Left forelimb (tissue), 1 donor: ENCODE measurements around the gene ZBTB7C.

Experiments used
- DNase-seq: peaks from one replicate; pipeline ENCODE4 v3.0.0-alpha.2; 2018; ENCODE audit warnings: low spot score

Gene ZBTB7C

GRCh38 chr18:48324651-48325050 is 84.5 kb downstream of the ZBTB7C start:
- no peak for DNase-seq

GRCh38 chr18:48323151-48323550 is 86.0 kb downstream of the ZBTB7C start:
- no peak for DNase-seq

GRCh38 chr18:48321536-48321935 is 87.6 kb downstream of the ZBTB7C start:
- DNase-seq: no peak

- no peak for DNase-seq
These were observed 88.1 kb downstream of the ZBTB7C start for GRCh38 chr18:48321121-48321520.

- no peak for DNase-seq
These were observed 88.6 kb downstream of the ZBTB7C start for GRCh38 chr18:48320639-48320945.

- DNase-seq: no peak
These were observed 89.2 kb downstream of the ZBTB7C start for GRCh38 chr18:48319801-48320638.

- DNase-seq: no peak
These were observed 90.7 kb downstream of the ZBTB7C start for GRCh38 chr18:48318436-48318835.

GRCh38 chr18:48317781-48318381 is 91.3 kb downstream of the ZBTB7C start:
- DNase-seq: no peak

- DNase-seq: no peak
These were observed 93.0 kb downstream of the ZBTB7C start for GRCh38 chr18:48316177-48316576.

- no peak for DNase-seq
These were observed 94.5 kb downstream of the ZBTB7C start for GRCh38 chr18:48314690-48315089.

GRCh38 chr18:48313792-48314191 is 95.4 kb downstream of the ZBTB7C start:
- DNase-seq: no peak

- DNase-seq: no peak
These were observed 97.1 kb downstream of the ZBTB7C start for GRCh38 chr18:48312066-48312465.

- no peak for DNase-seq
These were observed 98.2 kb downstream of the ZBTB7C start for GRCh38 chr18:48310999-48311398.

- no peak for DNase-seq
These were observed 98.8 kb downstream of the ZBTB7C start for GRCh38 chr18:48310353-48310752.

- no peak for DNase-seq
These were observed 100.2 kb downstream of the ZBTB7C start for GRCh38 chr18:48308755-48309575.

- DNase-seq: no peak
These were observed 101.1 kb downstream of the ZBTB7C start for GRCh38 chr18:48308027-48308635.

- DNase-seq: no peak
These were observed 102.3 kb downstream of the ZBTB7C start for GRCh38 chr18:48306838-48307237.

- no peak for DNase-seq
These were observed 104.1 kb downstream of the ZBTB7C start for GRCh38 chr18:48304906-48305693.

GRCh38 chr18:48303883-48304282 is 105.3 kb downstream of the ZBTB7C start:
- DNase-seq: no peak

- peak; percentile 11 for DNase-seq
These were observed 106.4 kb downstream of the ZBTB7C start for GRCh38 chr18:48302736-48303135.

GRCh38 chr18:48300463-48300961 is 108.7 kb downstream of the ZBTB7C start:
- no peak for DNase-seq
